Endothelial cell of umbilical vein (primary cell): ENCODE data around the gene CHID1. TPM values are rescaled to one million over a fixed set of nuclear protein-coding genes. Genes with fewer than 3 reads are reported as not detected.

ENCODE experiments used
- BruUV-seq: library from RNA; stranded (reverse); fragments of 400-500 nt; replicated peaks from 2 replicates; lab custom pipeline; 2021; lab: Mats Ljungman, UMichigan
- CTCF ChIA-PET: fragments of 300-600, 350-600 bp; sonication (Branson Sonifier 250); formaldehyde crosslinking; loops from one replicate; lab custom pipeline; 2021; ENCODE audit warnings: antibody characterized with exemption, inconsistent platforms; lab: Charles Lee
- POLR2A ChIA-PET: fragments of 300-600, 350-600 bp; sonication (Branson Sonifier 250); formaldehyde crosslinking; loops from one replicate; lab custom pipeline; 2021; ENCODE audit warnings: antibody characterized with exemption, inconsistent platforms; lab: Charles Lee
- DNase-seq: peaks from one replicate; pipeline ENCODE4 v3.0.0-alpha.2; 2011; ENCODE audit warnings: low read depth, low spot score
- FAIRE-seq: peaks from 2 replicates; lab custom pipeline; 2011; peaks lifted over from hg19 to GRCh38; lab: Jason Lieb, UNC
- H2AFZ ChIP-seq: 2 replicates; pipeline ENCODE4 v1.6.0; 2012; ENCODE audit warnings: low read depth, low read length, control low read depth, inconsistent platforms
- H3K27ac ChIP-seq: 2 replicates; pipeline ENCODE4 v1.5.1; 2011; ENCODE audit warnings: low read depth, mild to moderate bottlenecking, control low read depth, low read length, moderate library complexity; ENCODE audit not compliant: insufficient read depth
- H3K27me3 ChIP-seq, 2 experiments: 2 replicates each; pipeline versions ENCODE4 v1.6.0 to v1.6.1; 2011; ENCODE audit warnings: low read length in 2 of 2, mixed read lengths in 1 of 2; ENCODE audit not compliant: control insufficient read depth in 2 of 2, insufficient read depth in 2 of 2
- H3K36me3 ChIP-seq, 2 experiments: 2 replicates in 1 of 2; 3 replicates in 1 of 2; pipeline ENCODE4 v1.5.1; 2011; ENCODE audit warnings: low read length in 2 of 2, mild to moderate bottlenecking in 1 of 2, moderate library complexity in 1 of 2; ENCODE audit not compliant: control insufficient read depth in 2 of 2, insufficient read depth in 2 of 2; ENCODE audit errors: extremely low read depth in 1 of 2
- H3K4me1 ChIP-seq: 3 replicates; pipeline ENCODE4 v1.5.1; 2011; ENCODE audit warnings: mild to moderate bottlenecking, low read length; ENCODE audit not compliant: control insufficient read depth, insufficient read depth; ENCODE audit errors: extremely low read depth
- H3K4me2 ChIP-seq: 2 replicates; pipeline ENCODE4 v1.6.1; 2011; ENCODE audit warnings: low read length, control low read depth, mixed read lengths; ENCODE audit not compliant: insufficient read depth
- H3K4me3 ChIP-seq, 3 experiments: fragments of 200-600 bp in 1 of 3; sonication (generic), shearing (Covaris generic) in 1 of 3; replicated peaks in 1 of 3; 2 replicates each; pipeline ENCODE4 v1.5.1; 2011 to 2016; ENCODE audit warnings: control low read depth in 3 of 3, low read length in 3 of 3, mild to moderate bottlenecking in 2 of 3, inconsistent platforms in 1 of 3, low read depth in 1 of 3, moderate library complexity in 1 of 3; ENCODE audit not compliant: insufficient read depth in 1 of 3
- H3K79me2 ChIP-seq: 2 replicates; pipeline ENCODE4 v1.6.0; 2012; ENCODE audit warnings: low read length, inconsistent platforms; ENCODE audit not compliant: control insufficient read depth, insufficient read depth
- H3K9ac ChIP-seq: replicated peaks from 2 replicates; pipeline ENCODE3; 2011; ENCODE audit warnings: low read length, control low read depth; ENCODE audit not compliant: insufficient read depth; ENCODE audit errors: extremely low read depth
- H3K9me1 ChIP-seq: replicated peaks from 3 replicates; pipeline ENCODE4 v1.6.0; 2011; ENCODE audit warnings: mild to moderate bottlenecking, low read length; ENCODE audit not compliant: control insufficient read depth, insufficient read depth; ENCODE audit errors: extremely low read depth
- H3K9me3 ChIP-seq: replicated peaks from 2 replicates; pipeline ENCODE4 v1.5.1; 2012; ENCODE audit warnings: low read length, inconsistent platforms; ENCODE audit not compliant: control insufficient read depth, insufficient read depth
- H4K20me1 ChIP-seq: replicated peaks from 2 replicates; pipeline ENCODE3; 2011; ENCODE audit warnings: mild to moderate bottlenecking, low read length; ENCODE audit not compliant: control insufficient read depth, insufficient read depth; ENCODE audit errors: extremely low read depth
- GATA2 ChIP-seq: IDR thresholded peaks from 2 replicates; pipeline ENCODE4 v1.7.0; 2011; ENCODE audit warnings: low read depth, mild to moderate bottlenecking, moderate library complexity, mixed read lengths, low read length; ENCODE audit not compliant: insufficient read length, insufficient read depth
- JUN ChIP-seq: IDR thresholded peaks from 2 replicates; pipeline ENCODE4 v1.6.1; 2011; ENCODE audit warnings: borderline replicate concordance, low read depth; ENCODE audit not compliant: insufficient read length, insufficient read depth
- MYC ChIP-seq: IDR thresholded peaks from one replicate; pipeline ENCODE4 v1.6.1; 2011; ENCODE audit warnings: mild to moderate bottlenecking, low read depth, low read length
- dilution Hi-C: fragments of 300-500 bp; cut with MboI; formaldehyde crosslinking; loops from one replicate; pipeline ENCODE4 v1.15.0; 2019; ENCODE audit warnings: low sequenced_read_pairs; ENCODE audit not compliant: extremely low pct_ligation_motif_present
- intact Hi-C: fragments of 100-400 bp; cut with micrococcal nuclease; formaldehyde crosslinking; loops from one replicate; pipeline ENCODE4 v1.10.0; 2022
- polyA plus RNA-seq, 4 experiments: library from polyadenylated mRNA; depleted of rRNA in 3 of 4; stranded (reverse) in 3 of 4; unstranded in 1 of 4; fragments of >200 nt; gene quantifications; 2 replicates each; pipeline versions ENCODE4 v1.2.1 to v1.2.3, GENCODE V29; 2011 to 2012; ENCODE audit warnings: missing spikeins in 1 of 4
- total RNA-seq: library from RNA; stranded (reverse); gene quantifications from 2 replicates; pipeline ENCODE4 v1.2.3, GENCODE V29; 2021
- TF ChIP-seq, protein P1 (sequence below): IDR thresholded peaks from 2 replicates; pipeline ENCODE4 v1.6.1; 2011; ENCODE audit not compliant: insufficient read depth, insufficient read length
- TF ChIP-seq, protein P2 (sequence below), 2 donors: IDR thresholded peaks; 1 replicate in 1 of 2; 2 replicates in 1 of 2; pipeline ENCODE4 v1.5.1; 2011; ENCODE audit warnings: low read length in 2 of 2, mild to moderate bottlenecking in 2 of 2, moderate library complexity in 2 of 2, control low read depth in 1 of 2, inconsistent platforms in 1 of 2, low read depth in 1 of 2; ENCODE audit not compliant: insufficient read depth in 1 of 2; ENCODE audit errors: extremely low read depth in 1 of 2

The CHID1 gene
- total and polyA plus RNA-seq, 2 donors (not counting 3 experiments of a cell fraction or from before 2014, with no cell fraction given): 89.8 to 107 TPM

DNA sequence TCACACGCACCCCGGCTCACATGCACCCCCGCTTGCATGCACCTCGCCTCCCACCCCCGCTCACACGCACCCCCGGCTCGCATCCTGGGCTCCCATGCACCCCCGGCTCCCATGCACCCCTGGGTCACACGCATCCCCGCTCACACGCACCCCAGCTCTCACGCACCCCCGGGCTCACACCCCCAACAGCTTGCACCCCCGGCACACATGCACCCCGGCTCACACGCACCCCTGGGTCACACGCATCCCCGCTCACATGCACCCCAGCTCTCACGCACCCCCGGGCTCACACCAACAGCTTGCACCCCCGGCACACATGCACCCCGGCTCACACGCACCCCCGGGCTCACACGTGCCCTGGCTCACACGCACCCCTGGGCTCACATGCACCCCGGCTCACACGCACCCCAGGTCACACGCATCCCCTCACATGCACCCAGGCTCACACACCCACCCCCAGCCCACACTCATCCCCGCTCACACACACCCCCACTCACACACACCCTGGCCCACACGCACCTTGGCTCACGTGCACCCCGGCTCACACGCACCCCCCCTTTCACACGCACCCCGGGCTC lies 51.8 kb downstream of the CHID1 start:
- H3K9me1 ChIP-seq: no peaks in the 10 kb centered on the region
- DNase-seq: no peak
- CTCF ChIA-PET: interaction anchor here (1.1 kb wide), 1 partner anchor 39 kb away, joined by 4 read pairs; no protein-coding TSS in a partner anchor
- POLR2A ChIA-PET: interaction anchor here (0.5 kb wide), 1 partner anchor 17 kb away, joined by 3 read pairs; no protein-coding TSS in a partner anchor
- FAIRE-seq: no peak
- H4K20me1 ChIP-seq: no peaks in the 10 kb centered on the region
- peaks cover 0 to 6% of the 10 kb centered on the region in 2 experiments for H3K36me3 ChIP-seq
- no peak overlapping the region for H3K27ac ChIP-seq
- no peaks in the 10 kb centered on the region for H3K9me3 ChIP-seq
- no peaks in the 10 kb centered on the region for H3K27me3 ChIP-seq
- dilution Hi-C loops (no loop called here), intact Hi-C loops (no loop called here)
- no peak overlapping the region for H3K4me3 ChIP-seq
- no TSS peak for BruUV-seq
- no peaks in the 10 kb centered on the region for H3K4me1 ChIP-seq
- no peak overlapping the region for H3K9ac ChIP-seq
- no peak overlapping the region for H3K4me2 ChIP-seq
- TF ChIP-seq MYC (no peak), JUN (no peak), GATA2 (no peak)
- TF ChIP-seq, protein P1, sequence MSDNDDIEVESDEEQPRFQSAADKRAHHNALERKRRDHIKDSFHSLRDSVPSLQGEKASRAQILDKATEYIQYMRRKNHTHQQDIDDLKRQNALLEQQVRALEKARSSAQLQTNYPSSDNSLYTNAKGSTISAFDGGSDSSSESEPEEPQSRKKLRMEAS: no peak
- TF ChIP-seq, protein P2, sequence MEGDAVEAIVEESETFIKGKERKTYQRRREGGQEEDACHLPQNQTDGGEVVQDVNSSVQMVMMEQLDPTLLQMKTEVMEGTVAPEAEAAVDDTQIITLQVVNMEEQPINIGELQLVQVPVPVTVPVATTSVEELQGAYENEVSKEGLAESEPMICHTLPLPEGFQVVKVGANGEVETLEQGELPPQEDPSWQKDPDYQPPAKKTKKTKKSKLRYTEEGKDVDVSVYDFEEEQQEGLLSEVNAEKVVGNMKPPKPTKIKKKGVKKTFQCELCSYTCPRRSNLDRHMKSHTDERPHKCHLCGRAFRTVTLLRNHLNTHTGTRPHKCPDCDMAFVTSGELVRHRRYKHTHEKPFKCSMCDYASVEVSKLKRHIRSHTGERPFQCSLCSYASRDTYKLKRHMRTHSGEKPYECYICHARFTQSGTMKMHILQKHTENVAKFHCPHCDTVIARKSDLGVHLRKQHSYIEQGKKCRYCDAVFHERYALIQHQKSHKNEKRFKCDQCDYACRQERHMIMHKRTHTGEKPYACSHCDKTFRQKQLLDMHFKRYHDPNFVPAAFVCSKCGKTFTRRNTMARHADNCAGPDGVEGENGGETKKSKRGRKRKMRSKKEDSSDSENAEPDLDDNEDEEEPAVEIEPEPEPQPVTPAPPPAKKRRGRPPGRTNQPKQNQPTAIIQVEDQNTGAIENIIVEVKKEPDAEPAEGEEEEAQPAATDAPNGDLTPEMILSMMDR (IDR thresholded peaks at IDR 0.05; ENCODE audit: extremely low read depth in 1 of 2, insufficient read depth in 1 of 2, low read depth in 1 of 2, low read length in 2 of 2): no peak
- no peaks in the 10 kb centered on the region for H3K79me2 ChIP-seq
- no peak overlapping the region for H2AFZ ChIP-seq
